GM23338 (cell line): ENCODE results near the gene MRPL48. TPM values are rescaled to one million over a fixed set of nuclear protein-coding genes. Genes with fewer than 3 reads are reported as not detected.

Source experiments
- ATAC-seq: fragments of 200-7000 bp; cut with Tn5 transposase; 3 replicates; pipeline ENCODE4 v1.9.1; 2020
- DNase-seq: peaks from one replicate; pipeline ENCODE4 v3.0.0-alpha.2; 2015; ENCODE audit warnings: low spot score
- H2AFZ ChIP-seq: fragments of 200-600 bp; sonication (generic); 2 replicates; pipeline ENCODE4 v1.8.0; 2016; ENCODE audit warnings: antibody characterized with exemption, mild to moderate bottlenecking, moderate library complexity
- H3F3A ChIP-seq: fragments of 200-600 bp; sonication (generic); replicated peaks from 2 replicates; pipeline ENCODE4 v1.8.0; 2017; ENCODE audit warnings: antibody characterized with exemption, mixed run types, low read depth
- H3K27ac ChIP-seq: fragments of 200-600 bp; sonication (generic); 2 replicates; pipeline ENCODE4 v1.6.1; 2016; ENCODE audit warnings: low read depth
- H3K27me3 ChIP-seq: fragments of 200-600 bp; sonication (generic); 2 replicates; pipeline ENCODE4 v1.8.0; 2016; ENCODE audit warnings: mild to moderate bottlenecking, mixed run types, moderate library complexity; ENCODE audit not compliant: insufficient read depth
- H3K36me3 ChIP-seq: fragments of 200-600 bp; sonication (generic); 2 replicates; pipeline ENCODE4 v1.8.0; 2016; ENCODE audit warnings: mild to moderate bottlenecking; ENCODE audit not compliant: insufficient read depth
- H3K4me1 ChIP-seq: fragments of 200-600 bp; sonication (generic); 2 replicates; pipeline ENCODE4 v1.8.0; 2016; ENCODE audit warnings: mild to moderate bottlenecking, moderate library complexity; ENCODE audit not compliant: insufficient read depth
- H3K4me2 ChIP-seq: fragments of 200-600 bp; sonication (generic); 2 replicates; pipeline ENCODE4 v1.7.1; 2017; ENCODE audit warnings: mixed run types
- H3K4me3 ChIP-seq: fragments of 200-600 bp; sonication (generic); 2 replicates; pipeline ENCODE4 v1.6.1; 2016; ENCODE audit warnings: mixed run types
- H3K79me2 ChIP-seq: fragments of 200-600 bp; sonication (generic); replicated peaks from 2 replicates; pipeline ENCODE4 v1.8.0; 2017; ENCODE audit warnings: mild to moderate bottlenecking; ENCODE audit not compliant: insufficient read depth
- H3K9me2 ChIP-seq: fragments of 200-600 bp; sonication (generic); 2 replicates; pipeline ENCODE4 v1.8.0; 2017; ENCODE audit not compliant: insufficient read depth
- H4K20me1 ChIP-seq: fragments of 200-600 bp; sonication (generic); replicated peaks from 2 replicates; pipeline ENCODE4 v1.8.0; 2017; ENCODE audit warnings: mild to moderate bottlenecking; ENCODE audit not compliant: insufficient read depth
- H3K27ac Mint-ChIP-seq: 2 replicates; pipeline ENCODE4 v1.8.0; 2020; ENCODE audit warnings: inconsistent platforms, mild to moderate bottlenecking, moderate library complexity, mixed read lengths
- H3K27me3 Mint-ChIP-seq: 3 replicates; pipeline ENCODE4 v1.8.0; 2022; ENCODE audit warnings: low read depth, mild to moderate bottlenecking, moderate library complexity, mixed read lengths, inconsistent platforms; ENCODE audit not compliant: insufficient read depth, poor library complexity
- H3K36me3 Mint-ChIP-seq: 3 replicates; pipeline ENCODE4 v1.8.0; 2021; ENCODE audit warnings: low read depth, mild to moderate bottlenecking, inconsistent platforms, moderate library complexity, mixed read lengths
- H3K4me1 Mint-ChIP-seq: 3 replicates; pipeline ENCODE4 v1.8.0; 2020; ENCODE audit warnings: mild to moderate bottlenecking, inconsistent platforms, mixed read lengths
- H3K4me3 Mint-ChIP-seq: 3 replicates; pipeline ENCODE4 v1.8.0; 2021; ENCODE audit warnings: moderate library complexity, mild to moderate bottlenecking, inconsistent platforms, mixed read lengths
- H3K9me3 Mint-ChIP-seq: 3 replicates; pipeline ENCODE4 v1.8.0; 2020; ENCODE audit warnings: moderate library complexity, mild to moderate bottlenecking, inconsistent platforms, mixed read lengths
- CREB1 ChIP-seq: fragments of 250-450 bp; sonication (Bioruptor Pico); IDR thresholded peaks from 2 replicates; pipeline ENCODE4 v1.5.0; 2020; ENCODE audit warnings: low read depth, mild to moderate bottlenecking, moderate library complexity
- CTCF ChIP-seq, 2 experiments: fragments of 200-600 bp in 1 of 2; sonication (generic) in 1 of 2; conservative IDR thresholded peaks; 2 replicates each; pipeline versions ENCODE4 v1.5.1 to v1.6.1; 2016 to 2017; ENCODE audit warnings: antibody characterized with exemption in 2 of 2, low read depth in 2 of 2, mild to moderate bottlenecking in 2 of 2, moderate library complexity in 1 of 2
- EZH2 ChIP-seq: fragments of 200-600 bp; sonication (generic); IDR thresholded peaks from one replicate; pipeline ENCODE4 v1.8.0; 2017; ENCODE audit warnings: antibody characterized with exemption, mild to moderate bottlenecking, low read depth; ENCODE audit not compliant: unreplicated experiment
- EZH2phosphoT487 ChIP-seq: fragments of 200-600 bp; sonication (generic); IDR thresholded peaks from one replicate; pipeline ENCODE4 v1.8.1; 2018; ENCODE audit warnings: antibody characterized with exemption; ENCODE audit not compliant: unreplicated experiment
- JUNB ChIP-seq: IDR thresholded peaks from one replicate; pipeline ENCODE4 v1.6.1; 2016; ENCODE audit warnings: antibody characterized with exemption; ENCODE audit not compliant: unreplicated experiment
- NANOG ChIP-seq: IDR thresholded peaks from 2 replicates; pipeline ENCODE4 v1.6.1; 2016; ENCODE audit warnings: antibody characterized with exemption, borderline replicate concordance
- POLR2AphosphoS5 ChIP-seq: IDR thresholded peaks from 2 replicates; pipeline ENCODE4 v1.6.1; 2016; ENCODE audit warnings: antibody characterized with exemption, low read depth
- STAT1 ChIP-seq: IDR thresholded peaks from one replicate; pipeline ENCODE4 v1.6.1; 2016; ENCODE audit warnings: antibody characterized with exemption; ENCODE audit not compliant: unreplicated experiment
- ZNF114 ChIP-seq: fragments of 250-450 bp; sonication (Bioruptor Pico); IDR thresholded peaks from 2 replicates; pipeline ENCODE4 v1.5.0; 2020; ENCODE audit warnings: mild to moderate bottlenecking, moderate library complexity
- ZNF331 ChIP-seq: fragments of 250-450 bp; sonication (Bioruptor Pico); IDR thresholded peaks from 2 replicates; pipeline ENCODE4 v1.5.0; 2020; ENCODE audit warnings: low read depth, mild to moderate bottlenecking, moderate library complexity
- ZNF462 ChIP-seq: fragments of 250-450 bp; sonication (Bioruptor Pico); IDR thresholded peaks from 2 replicates; pipeline ENCODE4 v1.5.0; 2020; ENCODE audit warnings: mild to moderate bottlenecking, moderate library complexity
- polyA plus RNA-seq: library from polyadenylated mRNA; unstranded; fragments of >200 nt; fragmentation: Nextera tagmentation; extraction: Ambion mirVana; gene quantifications from 2 replicates; pipeline ENCODE4 v1.2.1, GENCODE V29; 2016
- total RNA-seq: library from RNA; depleted of rRNA; stranded (reverse); fragments of >200 nt; shearing (Covaris generic); gene quantifications from 2 replicates; pipeline ENCODE4 v1.2.3, GENCODE V29; 2014
- TF ChIP-seq, protein P1 (sequence below): IDR thresholded peaks from 2 replicates; pipeline ENCODE4 v1.6.1; 2016; ENCODE audit warnings: antibody characterized with exemption
- TF ChIP-seq, protein P2 (sequence below): IDR thresholded peaks from one replicate; pipeline ENCODE4 v1.6.1; 2018; ENCODE audit warnings: antibody characterized with exemption; ENCODE audit not compliant: unreplicated experiment

The MRPL48 gene
- total and polyA plus RNA-seq, 2 experiments from 2014 or later, result 24.1 to 103 TPM

DNA sequence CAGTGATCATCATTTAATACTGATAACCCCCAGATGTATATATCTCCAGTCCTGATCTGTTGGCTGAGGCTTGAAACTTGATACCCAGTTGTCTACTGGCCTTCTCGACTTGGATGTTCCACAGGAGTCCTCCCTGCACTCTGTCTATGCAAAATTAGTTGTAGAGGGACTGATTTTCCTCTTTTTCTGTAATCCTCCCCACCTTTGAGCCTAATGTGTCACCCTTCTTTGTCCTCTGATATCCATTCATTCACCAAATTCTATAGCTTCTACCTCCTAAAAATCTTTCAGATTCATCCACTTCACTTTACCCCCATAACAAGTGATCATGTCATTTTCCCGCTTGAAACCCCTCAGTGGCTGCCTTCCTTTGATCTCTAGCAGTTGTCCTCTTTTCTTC lies 72.5 kb downstream of the MRPL48 start:
- H3K27ac Mint-ChIP-seq, result no peak overlapping the region
- no peak for ATAC-seq

More for the DNA sequence above, 72.5 kb downstream of the MRPL48 start:
- Histone ChIP-seq H3K27ac (no peak overlapping the region), H3K27me3 (no peaks in the 10 kb centered on the region), H4K20me1 (no peaks in the 10 kb centered on the region), H3K79me2 (no peaks in the 10 kb centered on the region), H3F3A (0 out of 2 replicates have a peak, but pooled peaks cover 2% of the 10 kb centered on the region), H2AFZ (no peak overlapping the region), H3K4me3 (no peak overlapping the region), H3K4me1 (no peaks in the 10 kb centered on the region), H3K36me3 (no peaks in the 10 kb centered on the region; the same call in 1 of the 2 replicates), H3K4me2 (no peak overlapping the region), H3K9me2 (no peaks in the 10 kb centered on the region)
- H3K9me3 Mint-ChIP-seq, result no peaks in the 10 kb centered on the region; the same call in 2 of the 3 replicates
- TF ChIP-seq NANOG (no peak), POLR2AphosphoS5 (no peak), ZNF462 (CRISPR knock-in tag) (no peak), ZNF114 (CRISPR knock-in tag) (no peak), STAT1 (no peak), CTCF (conservative IDR thresholded peaks at IDR 0.05; ENCODE audit: low read depth in 2 of 2) (no peak), EZH2phosphoT487 (no peak), ZNF331 (CRISPR knock-in tag) (no peak), JUNB (no peak), CREB1 (no peak), EZH2 (no peak)
- TF ChIP-seq, protein P1, sequence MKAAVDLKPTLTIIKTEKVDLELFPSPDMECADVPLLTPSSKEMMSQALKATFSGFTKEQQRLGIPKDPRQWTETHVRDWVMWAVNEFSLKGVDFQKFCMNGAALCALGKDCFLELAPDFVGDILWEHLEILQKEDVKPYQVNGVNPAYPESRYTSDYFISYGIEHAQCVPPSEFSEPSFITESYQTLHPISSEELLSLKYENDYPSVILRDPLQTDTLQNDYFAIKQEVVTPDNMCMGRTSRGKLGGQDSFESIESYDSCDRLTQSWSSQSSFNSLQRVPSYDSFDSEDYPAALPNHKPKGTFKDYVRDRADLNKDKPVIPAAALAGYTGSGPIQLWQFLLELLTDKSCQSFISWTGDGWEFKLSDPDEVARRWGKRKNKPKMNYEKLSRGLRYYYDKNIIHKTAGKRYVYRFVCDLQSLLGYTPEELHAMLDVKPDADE, result no peak
- TF ChIP-seq, protein P2, sequence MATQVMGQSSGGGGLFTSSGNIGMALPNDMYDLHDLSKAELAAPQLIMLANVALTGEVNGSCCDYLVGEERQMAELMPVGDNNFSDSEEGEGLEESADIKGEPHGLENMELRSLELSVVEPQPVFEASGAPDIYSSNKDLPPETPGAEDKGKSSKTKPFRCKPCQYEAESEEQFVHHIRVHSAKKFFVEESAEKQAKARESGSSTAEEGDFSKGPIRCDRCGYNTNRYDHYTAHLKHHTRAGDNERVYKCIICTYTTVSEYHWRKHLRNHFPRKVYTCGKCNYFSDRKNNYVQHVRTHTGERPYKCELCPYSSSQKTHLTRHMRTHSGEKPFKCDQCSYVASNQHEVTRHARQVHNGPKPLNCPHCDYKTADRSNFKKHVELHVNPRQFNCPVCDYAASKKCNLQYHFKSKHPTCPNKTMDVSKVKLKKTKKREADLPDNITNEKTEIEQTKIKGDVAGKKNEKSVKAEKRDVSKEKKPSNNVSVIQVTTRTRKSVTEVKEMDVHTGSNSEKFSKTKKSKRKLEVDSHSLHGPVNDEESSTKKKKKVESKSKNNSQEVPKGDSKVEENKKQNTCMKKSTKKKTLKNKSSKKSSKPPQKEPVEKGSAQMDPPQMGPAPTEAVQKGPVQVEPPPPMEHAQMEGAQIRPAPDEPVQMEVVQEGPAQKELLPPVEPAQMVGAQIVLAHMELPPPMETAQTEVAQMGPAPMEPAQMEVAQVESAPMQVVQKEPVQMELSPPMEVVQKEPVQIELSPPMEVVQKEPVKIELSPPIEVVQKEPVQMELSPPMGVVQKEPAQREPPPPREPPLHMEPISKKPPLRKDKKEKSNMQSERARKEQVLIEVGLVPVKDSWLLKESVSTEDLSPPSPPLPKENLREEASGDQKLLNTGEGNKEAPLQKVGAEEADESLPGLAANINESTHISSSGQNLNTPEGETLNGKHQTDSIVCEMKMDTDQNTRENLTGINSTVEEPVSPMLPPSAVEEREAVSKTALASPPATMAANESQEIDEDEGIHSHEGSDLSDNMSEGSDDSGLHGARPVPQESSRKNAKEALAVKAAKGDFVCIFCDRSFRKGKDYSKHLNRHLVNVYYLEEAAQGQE, result no peak
- no peaks in the 10 kb centered on the region for H3K27me3 Mint-ChIP-seq
- DNase-seq, result no peak
- H3K4me3 Mint-ChIP-seq, result no peak overlapping the region
- peaks cover 7% of the 10 kb centered on the region for H3K4me1 Mint-ChIP-seq
- H3K36me3 Mint-ChIP-seq, result peaks cover 5% of the 10 kb centered on the region; the same call in 1 of the 3 replicates
